WERI-Rb-1 (cell line): ENCODE data around the gene CDC27.

Source experiments
- DNase-seq: peaks from one replicate; pipeline ENCODE4 v3.0.0-alpha.2; 2020
- H3K27ac ChIP-seq: fragments of 250-450 bp; sonication (Bioruptor Pico); 2 replicates; pipeline ENCODE4 v1.5.1; 2020; ENCODE audit warnings: mild to moderate bottlenecking, moderate library complexity
- H3K27me3 ChIP-seq: fragments of 250-450 bp; sonication (Bioruptor Pico); 2 replicates; pipeline ENCODE4 v1.5.1; 2021; ENCODE audit warnings: mild to moderate bottlenecking, low read depth, moderate library complexity; ENCODE audit not compliant: insufficient read depth, severe bottlenecking
- H3K36me3 ChIP-seq: fragments of 250-450 bp; sonication (Bioruptor Pico); 2 replicates; pipeline ENCODE4 v1.5.1; 2020; ENCODE audit warnings: mild to moderate bottlenecking, moderate library complexity
- H3K4me3 ChIP-seq: 2 replicates; pipeline ENCODE4 v1.5.1; 2011; ENCODE audit warnings: low read depth, mild to moderate bottlenecking, control low read depth, low read length
- H3K9me3 ChIP-seq: fragments of 250-450 bp; sonication (Bioruptor Pico); 2 replicates; pipeline ENCODE4 v1.5.1; 2021; ENCODE audit warnings: mild to moderate bottlenecking, moderate library complexity; ENCODE audit not compliant: severe bottlenecking
- TF ChIP-seq, protein P1 (sequence below): IDR thresholded peaks from 2 replicates; pipeline ENCODE4 v1.5.1; 2011; ENCODE audit warnings: low read depth, mild to moderate bottlenecking, control low read depth, inconsistent platforms, low read length

Gene CDC27

DNA sequence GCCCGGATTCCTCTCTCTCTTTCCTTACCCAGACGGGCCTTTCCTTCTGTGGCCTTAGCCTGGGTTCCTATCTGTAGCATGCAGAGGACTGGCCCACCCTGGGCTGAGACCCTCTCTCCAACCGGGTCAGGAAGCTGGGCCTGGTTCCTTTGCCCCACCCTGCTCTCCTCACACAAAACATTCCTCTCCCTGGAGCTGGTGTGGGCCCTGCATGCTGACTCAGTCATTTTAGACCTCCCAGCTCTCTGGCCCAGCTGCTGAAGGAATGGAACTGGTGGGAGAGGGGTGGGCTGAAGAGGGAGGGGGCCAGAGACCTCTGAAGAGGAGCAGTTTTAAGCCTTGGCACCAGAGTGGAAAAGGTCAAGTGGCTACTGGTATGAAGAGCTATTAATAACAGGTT lies 21.0 kb upstream of the CDC27 start:
- TF ChIP-seq, protein P1, sequence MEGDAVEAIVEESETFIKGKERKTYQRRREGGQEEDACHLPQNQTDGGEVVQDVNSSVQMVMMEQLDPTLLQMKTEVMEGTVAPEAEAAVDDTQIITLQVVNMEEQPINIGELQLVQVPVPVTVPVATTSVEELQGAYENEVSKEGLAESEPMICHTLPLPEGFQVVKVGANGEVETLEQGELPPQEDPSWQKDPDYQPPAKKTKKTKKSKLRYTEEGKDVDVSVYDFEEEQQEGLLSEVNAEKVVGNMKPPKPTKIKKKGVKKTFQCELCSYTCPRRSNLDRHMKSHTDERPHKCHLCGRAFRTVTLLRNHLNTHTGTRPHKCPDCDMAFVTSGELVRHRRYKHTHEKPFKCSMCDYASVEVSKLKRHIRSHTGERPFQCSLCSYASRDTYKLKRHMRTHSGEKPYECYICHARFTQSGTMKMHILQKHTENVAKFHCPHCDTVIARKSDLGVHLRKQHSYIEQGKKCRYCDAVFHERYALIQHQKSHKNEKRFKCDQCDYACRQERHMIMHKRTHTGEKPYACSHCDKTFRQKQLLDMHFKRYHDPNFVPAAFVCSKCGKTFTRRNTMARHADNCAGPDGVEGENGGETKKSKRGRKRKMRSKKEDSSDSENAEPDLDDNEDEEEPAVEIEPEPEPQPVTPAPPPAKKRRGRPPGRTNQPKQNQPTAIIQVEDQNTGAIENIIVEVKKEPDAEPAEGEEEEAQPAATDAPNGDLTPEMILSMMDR: no peak
- DNase-seq: no peak
- Histone ChIP-seq H3K27ac (no peak overlapping the region), H3K27me3 (no peaks in the 10 kb centered on the region), H3K4me3 (no peak overlapping the region), H3K9me3 (no peaks in the 10 kb centered on the region), H3K36me3 (no peaks in the 10 kb centered on the region)

DNA sequence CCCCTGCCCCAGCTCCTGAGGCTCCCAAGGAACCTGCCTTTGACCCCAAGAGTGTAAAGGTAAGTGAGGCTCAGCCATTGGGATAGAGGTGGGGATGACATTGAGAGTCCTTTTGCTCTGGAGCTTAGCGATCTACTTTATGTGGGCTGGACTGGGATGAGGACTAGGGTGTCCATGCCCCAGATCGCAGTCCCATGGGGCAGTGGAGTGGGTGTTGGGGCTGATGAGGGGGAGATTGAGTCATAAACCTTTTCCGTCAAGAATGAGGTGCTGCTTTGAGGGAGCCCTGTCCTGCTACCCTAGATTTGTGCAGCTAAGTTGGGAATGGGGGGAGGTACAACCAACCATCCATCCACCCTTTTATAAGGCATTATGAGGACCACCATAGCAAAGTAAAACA lies 20.4 kb upstream of the CDC27 start:
- no peak for DNase-seq
- Histone ChIP-seq H3K36me3 (no peaks in the 10 kb centered on the region), H3K4me3 (peak overlapping the region; percentile 1; the same call in 1 of the 2 replicates), H3K9me3 (no peaks in the 10 kb centered on the region), H3K27me3 (no peaks in the 10 kb centered on the region), H3K27ac (peak overlapping the region; percentile 72)
- TF ChIP-seq, protein P1: no peak

DNA sequence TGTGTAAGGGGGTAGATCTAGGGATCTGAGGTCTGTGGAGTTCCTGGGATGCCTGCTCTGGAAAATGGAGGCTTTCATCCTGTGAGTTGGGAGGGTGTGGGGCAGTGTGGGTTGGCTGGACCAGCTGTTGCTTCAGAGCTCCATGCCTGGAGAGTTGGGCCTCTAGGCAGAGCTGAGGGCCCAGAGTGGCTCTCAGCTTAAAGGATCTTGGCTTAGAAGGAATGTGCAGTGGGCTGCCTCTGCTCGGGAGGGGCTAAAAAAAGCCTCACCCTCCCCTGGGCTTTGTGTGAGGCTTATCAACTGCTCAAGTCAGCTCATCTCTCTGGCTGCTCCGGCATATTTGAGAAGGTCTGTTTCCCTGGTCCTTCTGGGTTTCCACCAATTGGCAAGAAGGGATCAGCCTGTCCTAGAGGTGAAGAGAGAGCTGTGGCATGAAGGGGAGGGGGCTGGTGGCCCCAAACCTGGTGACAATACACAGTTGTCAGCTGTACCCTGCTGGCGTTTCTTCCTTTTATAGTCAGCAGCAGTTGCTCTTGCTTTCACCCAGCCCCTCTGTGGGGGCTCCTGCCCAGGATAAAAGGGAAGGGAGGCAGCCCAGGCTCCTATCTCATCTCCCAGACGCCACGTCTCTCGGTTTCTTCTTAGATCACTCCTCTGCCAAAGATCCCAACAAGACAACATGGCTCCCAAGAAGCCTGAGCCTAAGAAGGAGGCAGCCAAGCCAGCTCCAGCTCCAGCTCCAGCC lies 19.8 kb upstream of the CDC27 start, which contains the start of gene MYL4:
MYL4 (plus strand) TSS at position 605 of the 745 bp plus-strand sequence; CDS start at position 680, 75 bp downstream.
- Histone ChIP-seq H3K27ac (peak within 1 kb of the TSS; percentile 72), H3K27me3 (no peaks in the 10 kb centered on the region), H3K9me3 (no peaks in the 10 kb centered on the region), H3K36me3 (no peaks in the 10 kb centered on the region), H3K4me3 (peak within 1 kb of the TSS; percentile 1)
- TF ChIP-seq, protein P1: no peak
- DNase-seq: peak; percentile 87

DNA sequence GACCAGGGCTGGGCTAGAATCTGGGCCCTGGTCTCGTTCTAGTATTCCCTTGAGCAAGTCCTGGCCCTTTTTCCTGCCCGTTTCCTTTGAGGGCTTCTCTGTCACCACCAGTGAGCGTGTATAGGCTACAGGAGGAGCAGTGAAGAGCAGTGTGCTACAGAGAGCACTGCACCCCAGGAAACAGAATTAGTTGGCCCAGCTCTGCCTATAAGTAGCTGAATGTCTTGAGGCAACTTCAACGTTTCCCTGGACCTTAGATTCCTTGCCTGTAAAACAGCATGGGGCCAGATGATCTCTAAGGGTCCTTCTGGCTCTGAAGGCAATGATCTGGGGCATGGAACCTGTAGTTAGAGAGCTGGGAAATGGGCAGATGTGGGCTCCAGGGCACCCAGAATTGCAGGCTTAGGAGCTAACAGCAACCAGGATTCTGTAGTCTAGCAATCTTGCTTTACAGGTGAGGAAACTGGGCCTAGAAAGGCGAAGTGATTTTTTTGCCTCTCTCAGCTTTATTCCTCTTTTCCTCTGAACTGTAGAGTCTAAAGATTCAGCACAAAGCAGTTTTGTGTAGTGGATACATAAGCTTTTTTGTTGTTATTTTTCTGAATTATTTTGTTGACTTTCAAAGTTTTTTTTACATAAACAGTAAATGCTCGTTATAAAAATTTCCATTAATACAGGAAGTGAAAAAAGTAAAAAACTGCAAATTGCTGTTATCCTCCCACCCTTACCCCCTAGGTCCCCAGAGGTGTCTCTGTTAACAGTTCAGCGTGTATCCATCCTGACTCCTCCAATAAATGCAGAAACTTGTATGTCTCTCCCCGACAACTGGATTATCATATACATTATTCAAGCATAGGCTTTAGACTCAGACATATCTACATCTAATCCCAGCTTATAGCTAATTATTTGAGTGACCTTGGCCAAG lies 18.3 kb upstream of the CDC27 start:
- no peak overlapping the region for H3K4me3 ChIP-seq
- no peak overlapping the region for H3K27ac ChIP-seq
- no peaks in the 10 kb centered on the region for H3K9me3 ChIP-seq
- no peaks in the 10 kb centered on the region for H3K36me3 ChIP-seq
- no peaks in the 10 kb centered on the region for H3K27me3 ChIP-seq
- TF ChIP-seq, protein P1: no peak
- DNase-seq: no peak

DNA sequence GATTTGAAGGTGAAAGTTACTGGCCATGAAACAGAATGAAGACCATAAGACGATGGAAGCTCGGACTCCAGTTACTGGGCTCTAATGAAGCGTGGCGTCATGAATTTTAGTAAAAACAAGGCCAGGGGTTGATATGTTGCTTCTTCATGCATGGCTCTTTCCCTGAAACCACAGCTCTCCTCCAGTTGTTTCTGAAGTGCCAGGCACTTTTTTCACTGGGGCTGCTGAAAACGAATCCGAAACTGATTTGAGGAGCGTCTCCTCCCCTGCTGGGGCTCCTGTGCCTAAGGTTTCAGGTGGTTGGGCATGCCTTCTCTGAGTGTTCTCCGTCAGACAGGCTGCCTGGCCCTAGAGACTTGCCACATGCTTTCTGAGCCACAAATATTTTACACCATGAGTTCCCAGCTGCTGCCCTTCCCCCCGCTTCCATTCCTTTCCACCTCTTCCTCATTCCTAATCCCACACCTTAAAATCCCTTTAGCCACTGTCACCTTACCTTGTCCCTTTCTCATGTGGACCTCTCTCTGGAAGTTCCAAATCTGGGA lies 16.4 kb upstream of the CDC27 start:
- Histone ChIP-seq H3K27ac (no peak overlapping the region), H3K4me3 (no peak overlapping the region)

More for the DNA sequence above, 16.4 kb upstream of the CDC27 start:
- TF ChIP-seq, protein P1: no peak
- Histone ChIP-seq H3K36me3 (no peaks in the 10 kb centered on the region), H3K27me3 (no peaks in the 10 kb centered on the region), H3K9me3 (no peaks in the 10 kb centered on the region)
- no peak for DNase-seq
